Fibroblast of upper back skin (primary cell): ENCODE results near the gene FHIP1A.
"Not testable (repeated sequence)": the region's sequence is repeated elsewhere in the genome, so short reads cannot be mapped to it uniquely, and the experiment has no call there.

ENCODE experiments used
- DNase-seq: peaks from one replicate; pipeline ENCODE4 v3.0.0-alpha.2; 2013

Gene FHIP1A

DNA sequence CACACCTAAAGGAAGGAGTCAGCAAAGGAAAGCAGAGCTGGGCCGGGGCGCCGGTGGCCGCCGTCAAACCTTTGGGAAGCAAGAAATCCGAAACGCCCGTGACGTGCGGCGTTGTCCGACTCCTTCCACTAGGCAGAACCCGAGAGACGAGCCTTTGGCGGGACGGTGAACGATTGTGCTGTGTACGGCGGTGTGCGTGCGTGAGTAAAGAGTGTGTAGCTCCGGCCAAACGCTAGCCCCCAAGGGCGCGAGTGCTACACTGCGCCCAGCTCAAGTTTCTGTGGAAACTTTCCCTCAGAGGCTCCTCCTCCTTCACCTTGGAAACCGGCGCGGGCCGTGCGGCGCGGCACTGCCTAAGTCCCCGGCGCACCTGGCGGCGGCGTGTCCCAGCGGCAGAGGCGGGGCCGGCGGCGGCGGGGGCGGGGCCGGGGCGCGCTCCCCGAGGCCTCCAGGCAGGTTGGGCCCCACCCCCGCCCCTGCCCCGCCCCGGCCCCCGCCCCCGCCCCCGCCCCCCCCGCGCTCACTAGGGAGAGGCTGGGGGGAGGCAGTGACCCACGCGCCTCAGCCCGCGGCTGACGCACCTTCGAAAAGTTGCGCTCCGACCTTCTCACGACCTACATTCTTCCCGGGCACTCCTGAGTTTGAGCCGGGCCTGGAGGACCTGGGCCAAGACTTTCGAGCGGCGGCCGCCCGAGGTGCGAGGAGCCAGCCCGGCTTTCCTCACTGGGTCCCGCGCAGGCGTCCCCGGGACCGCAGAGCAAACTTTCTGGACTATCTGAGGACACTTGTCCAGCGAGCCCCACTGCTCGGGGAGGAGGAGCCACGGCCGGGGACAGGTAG lies at the start of gene FHIP1A:
Gene FHIP1A (plus strand): TSS at position 547 of the 840 bp plus-strand sequence. CDS start 157,084 bp downstream, outside the sequence.
- DNase-seq, result peak; percentile 55

GRCh38 chr4:151359576-151359975 lies 49.4 kb upstream of the FHIP1A start:
- DNase-seq, result peak; percentile 3

DNA sequence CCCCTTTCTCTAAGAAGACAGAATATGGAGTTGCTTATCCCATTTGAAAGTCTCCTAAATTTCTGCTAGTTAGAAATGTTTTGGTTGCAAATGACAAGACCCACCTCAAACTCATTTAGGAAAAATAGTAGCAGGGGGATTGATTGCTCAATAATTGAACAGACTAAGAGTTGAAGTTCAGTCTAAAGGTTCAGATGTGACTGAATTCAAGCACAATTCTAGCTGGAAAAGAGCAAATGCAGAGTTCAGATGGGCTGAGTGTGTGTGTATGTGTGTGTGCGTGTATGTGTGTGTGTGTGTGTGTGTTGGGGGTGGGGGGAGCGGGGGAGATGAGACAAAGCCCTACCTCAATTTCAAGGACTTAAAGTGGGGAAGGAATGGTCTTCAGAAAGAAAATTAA lies 47.9 kb upstream of the FHIP1A start:
- DNase-seq, result no peak

GRCh38 chr4:151361966-151362365 lies 47.0 kb upstream of the FHIP1A start:
- no peak for DNase-seq

- DNase-seq, result peak; percentile 80
Observed at GRCh38 chr4:151362404-151363164, 46.4 kb upstream of the FHIP1A start.

DNA sequence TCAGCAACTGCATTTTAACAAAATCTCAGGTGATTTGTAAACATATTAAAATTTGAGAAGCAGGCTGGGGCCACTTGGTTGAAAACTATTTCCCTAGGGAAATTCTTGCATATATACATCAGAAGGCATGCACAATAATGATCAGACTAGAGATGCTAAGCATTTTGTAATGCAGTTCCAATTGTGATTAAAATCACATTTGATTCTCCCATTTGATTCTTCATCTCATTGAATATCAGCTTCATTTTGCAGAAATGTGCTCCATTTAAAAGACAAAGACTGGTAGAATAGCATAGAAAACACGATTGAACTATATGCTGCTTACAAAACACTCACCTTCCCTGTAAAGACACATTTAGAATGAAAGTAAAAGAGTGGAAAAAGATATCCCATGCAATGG lies 32.4 kb upstream of the FHIP1A start:
- no peak for DNase-seq

DNA sequence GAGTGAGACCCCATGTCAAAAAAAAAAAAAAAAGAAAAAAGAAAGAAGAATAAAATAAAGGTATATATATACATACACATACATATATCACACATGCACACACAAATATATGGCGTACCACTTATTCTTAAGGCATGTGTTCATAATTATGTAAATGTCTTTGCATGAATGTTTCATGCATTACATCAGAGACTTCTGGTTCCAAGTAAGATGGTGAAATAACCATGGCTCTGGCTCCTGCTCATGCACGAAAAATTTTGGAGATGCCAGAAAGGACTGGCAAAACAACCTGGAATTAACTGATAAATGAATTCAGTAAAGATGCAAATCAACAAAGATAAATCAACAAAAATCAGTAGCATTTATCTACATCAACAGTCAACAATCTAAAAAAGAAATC lies 19.7 kb upstream of the FHIP1A start:
- peak; percentile 56 for DNase-seq

GRCh38 chr4:151389799-151390198 lies 19.2 kb upstream of the FHIP1A start:
- not testable (repeated sequence) for DNase-seq

- no peak for DNase-seq
Observed at GRCh38 chr4:151395873-151396272, 13.1 kb upstream of the FHIP1A start.

- no peak for DNase-seq
Observed at GRCh38 chr4:151400343-151400742, 8.6 kb upstream of the FHIP1A start.

GRCh38 chr4:151401739-151402138 lies 7.2 kb upstream of the FHIP1A start:
- DNase-seq, result no peak

- no peak for DNase-seq
Observed at GRCh38 chr4:151402145-151402865, 6.7 kb upstream of the FHIP1A start.

- DNase-seq, result no peak
Observed at GRCh38 chr4:151403656-151404055, 5.3 kb upstream of the FHIP1A start.

DNA sequence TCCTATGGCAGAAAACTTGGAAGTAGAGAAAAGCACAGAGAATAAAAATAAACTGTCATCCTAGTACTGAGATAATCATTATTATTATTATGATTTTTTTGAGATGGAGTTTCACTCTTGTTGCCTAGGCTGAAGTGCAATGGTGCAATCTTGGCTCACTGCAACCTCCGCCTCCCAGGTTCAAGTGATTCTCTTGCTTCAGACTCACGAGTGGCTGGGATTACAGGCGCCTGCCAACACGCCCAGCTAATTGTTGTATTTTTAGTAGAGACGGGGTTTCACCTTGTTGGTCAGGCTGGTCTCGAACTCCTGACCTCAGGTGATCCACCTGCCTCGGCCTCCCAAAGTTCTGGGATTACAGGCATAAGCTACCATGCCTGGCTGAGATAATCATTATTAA lies 4.2 kb upstream of the FHIP1A start:
- not testable (repeated sequence) for DNase-seq

GRCh38 chr4:151407018-151407417 lies 2.0 kb upstream of the FHIP1A start:
- no peak for DNase-seq

DNA sequence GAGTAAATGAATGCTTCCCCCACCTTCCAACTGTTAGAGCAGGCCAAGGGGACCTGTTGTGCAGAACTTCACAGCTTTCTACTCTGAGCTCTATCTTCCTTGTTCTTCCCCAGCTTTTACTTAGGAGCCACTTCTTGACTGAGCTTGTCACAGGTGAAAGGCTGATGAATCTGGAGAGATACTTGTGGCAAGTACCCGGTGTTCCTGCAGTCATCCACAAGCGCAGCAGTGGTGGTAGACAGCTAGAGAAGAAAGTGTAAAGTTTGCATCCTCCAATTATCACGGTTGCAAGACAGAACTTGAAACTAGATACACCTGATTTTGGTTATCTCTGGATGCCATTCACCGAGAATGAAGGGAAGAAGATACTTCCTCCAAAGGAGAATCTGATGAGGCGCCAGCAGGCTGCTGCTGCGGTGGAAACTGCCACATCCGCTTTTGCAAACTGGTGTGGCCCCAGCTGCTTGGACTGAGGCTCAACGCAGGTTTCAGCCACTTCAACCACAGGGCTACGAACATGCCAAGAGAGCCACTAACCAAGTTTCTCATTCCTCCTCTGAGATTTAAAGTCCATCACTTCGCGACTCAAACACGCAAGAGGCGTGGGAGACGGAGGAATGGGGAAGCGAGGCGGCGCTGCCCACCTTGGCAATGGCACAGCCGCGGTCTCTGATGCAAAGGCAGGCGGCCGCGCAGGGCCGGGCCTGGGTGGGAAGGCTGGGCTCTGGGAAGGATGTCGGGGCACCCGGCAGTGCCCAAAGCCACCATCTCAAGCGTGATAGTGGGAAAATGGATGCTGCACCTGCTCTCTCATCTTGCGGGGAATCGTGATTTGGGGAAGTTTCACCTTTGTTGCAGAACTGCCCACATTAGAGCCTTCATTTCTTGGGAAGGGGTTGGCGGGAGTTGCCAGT lies 1.3 kb upstream of the FHIP1A start:
- DNase-seq, result no peak

DNA sequence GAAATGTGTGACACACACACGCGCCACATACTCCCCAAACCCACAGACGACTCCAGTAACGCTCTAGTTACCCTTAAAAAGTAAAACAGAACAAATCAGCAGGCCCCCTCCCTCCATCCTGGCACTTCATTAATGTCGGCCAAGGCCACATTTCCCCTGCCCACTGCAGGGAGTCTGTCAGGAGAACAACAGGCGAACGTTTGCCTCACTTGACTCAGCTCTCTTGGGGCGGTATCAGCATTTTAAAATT lies 671 bp upstream of the FHIP1A start:
- no peak for DNase-seq

DNA sequence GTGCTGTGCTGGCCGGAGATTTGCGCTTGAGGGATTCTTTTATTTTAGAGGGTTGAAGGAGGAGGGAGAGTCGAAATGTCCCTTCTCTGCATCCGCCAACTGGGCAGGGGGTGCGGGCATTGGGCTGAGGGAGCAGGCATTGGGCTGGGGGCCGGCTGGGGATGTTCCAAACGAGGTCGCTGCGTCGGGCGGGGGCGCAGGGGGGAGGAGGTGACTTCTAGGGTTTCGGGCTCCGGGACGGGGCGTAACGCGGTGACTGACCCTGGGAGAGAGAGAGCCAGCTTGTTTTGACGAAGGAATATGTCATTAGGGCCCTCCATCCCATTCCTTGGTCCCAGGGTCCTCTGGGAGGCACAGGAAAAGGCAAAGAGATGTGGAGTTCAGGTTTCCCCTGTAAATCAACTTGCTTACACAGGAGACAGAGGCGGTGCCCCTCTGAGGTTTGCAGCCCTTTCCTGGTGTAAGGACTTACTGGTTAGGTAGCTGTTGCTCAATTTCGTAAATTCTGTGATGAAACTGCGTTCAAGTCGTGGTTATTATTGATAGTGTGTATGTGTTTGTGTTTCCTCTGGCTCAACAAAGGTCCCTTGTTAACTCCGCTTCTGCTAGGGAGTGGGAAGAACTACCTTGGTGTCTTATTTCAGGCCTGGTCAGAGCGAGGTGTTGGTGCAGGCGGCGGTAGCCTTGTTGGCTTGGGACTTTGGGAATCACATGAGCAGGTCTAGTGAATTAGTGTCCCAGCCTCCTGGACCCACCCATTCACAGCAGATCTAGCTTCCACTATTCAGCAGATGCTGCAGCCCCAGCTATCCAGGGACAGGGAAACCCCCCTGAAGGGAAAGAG lies 716 bp downstream of the FHIP1A start:
- no peak for DNase-seq

GRCh38 chr4:151415978-151416377 lies 7.0 kb downstream of the FHIP1A start:
- peak; percentile 90 for DNase-seq

DNA sequence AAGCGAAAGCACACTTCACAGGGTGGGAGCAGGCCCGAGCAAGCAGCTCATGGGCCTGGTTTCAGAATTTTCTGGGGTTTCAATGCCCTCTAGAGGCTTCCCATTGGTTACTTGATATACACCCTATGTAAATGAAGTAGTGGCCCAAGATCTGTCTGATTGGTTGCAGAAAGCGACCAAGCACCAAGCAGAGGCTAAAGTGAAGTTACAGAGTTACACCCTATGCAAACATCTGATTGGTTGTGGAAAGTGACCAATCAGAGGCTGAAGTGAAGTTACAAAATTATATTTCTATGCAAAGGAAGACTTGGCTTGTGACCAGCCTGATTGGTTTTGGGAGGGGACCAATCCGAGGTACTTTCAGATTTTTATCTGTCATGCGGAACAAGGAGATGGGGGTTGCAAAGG lies 8.2 kb downstream of the FHIP1A start:
- no peak for DNase-seq

- no peak for DNase-seq
Observed at GRCh38 chr4:151417766-151418376, 8.9 kb downstream of the FHIP1A start.
